ENCODE data around the gene GP1BA.

Gene GP1BA

GRCh38 chr17:4931963-4932362 lies at the start of gene GP1BA:
Gene GP1BA (plus strand): TSS chr17:4932277. CDS start chr17:4932605, 328 bp downstream.
- DNase-seq (ENCODE audit: low spot score), result no peak

GRCh38 chr17:4884489-4884888 lies 47.6 kb upstream of the GP1BA start:
- DNase-seq (ENCODE audit: low spot score), result no peak

GRCh38 chr17:4886830-4887229 lies 45.2 kb upstream of the GP1BA start:
- no peak for DNase-seq (ENCODE audit: low spot score)

GRCh38 chr17:4887581-4887980 lies 44.5 kb upstream of the GP1BA start:
- no peak for DNase-seq (ENCODE audit: low spot score)

- no peak for DNase-seq (ENCODE audit: low spot score)
These were observed 40.4 kb upstream of the GP1BA start for GRCh38 chr17:4891411-4892410.

GRCh38 chr17:4892499-4893221 lies 39.4 kb upstream of the GP1BA start:
- DNase-seq (ENCODE audit: low spot score), result no peak

- no peak for DNase-seq (ENCODE audit: low spot score)
These were observed 38.8 kb upstream of the GP1BA start for GRCh38 chr17:4893272-4893671.

- no peak for DNase-seq (ENCODE audit: low spot score)
These were observed 38.1 kb upstream of the GP1BA start for GRCh38 chr17:4893721-4894560.

GRCh38 chr17:4895121-4895520 lies 37.0 kb upstream of the GP1BA start:
- DNase-seq (ENCODE audit: low spot score), result no peak

GRCh38 chr17:4895657-4896331 lies 36.3 kb upstream of the GP1BA start:
- no peak for DNase-seq (ENCODE audit: low spot score)

- no peak for DNase-seq (ENCODE audit: low spot score)
These were observed 35.5 kb upstream of the GP1BA start for GRCh38 chr17:4896332-4897197.

GRCh38 chr17:4897198-4897687 lies 34.8 kb upstream of the GP1BA start:
- no peak for DNase-seq (ENCODE audit: low spot score)

- no peak for DNase-seq (ENCODE audit: low spot score)
These were observed 34.3 kb upstream of the GP1BA start for GRCh38 chr17:4897785-4898184.

GRCh38 chr17:4898351-4898750 lies 33.7 kb upstream of the GP1BA start:
- DNase-seq (ENCODE audit: low spot score), result no peak

GRCh38 chr17:4898927-4899326 lies 33.1 kb upstream of the GP1BA start:
- no peak for DNase-seq (ENCODE audit: low spot score)

- DNase-seq (ENCODE audit: low spot score), result no peak
These were observed 32.5 kb upstream of the GP1BA start, which contains the start of gene C17orf107 for GRCh38 chr17:4899341-4900230. Gene C17orf107 (plus strand): TSS chr17:4899536. CDS start chr17:4899763, 227 bp downstream.

GRCh38 chr17:4900231-4901107 lies 31.6 kb upstream of the GP1BA start:
- no peak for DNase-seq (ENCODE audit: low spot score)

GRCh38 chr17:4901108-4901647 lies 30.9 kb upstream of the GP1BA start:
- DNase-seq (ENCODE audit: low spot score), result no peak

All from NAMALWA (cell line).